Caco-2 (cell line): ENCODE results near the gene CREBL2. TPM values are rescaled to one million over a fixed set of nuclear protein-coding genes. Genes with fewer than 3 reads are reported as not detected.
A peak's percentile ranks its signal among the peaks of the same experiment; 100 is the strongest.
"Not testable (repeated sequence)": the region's sequence is repeated elsewhere in the genome, so short reads cannot be mapped to it uniquely, and the experiment has no call there.

Experiments
- BruUV-seq: library from RNA; stranded (reverse); fragments of 400-500 nt; replicated peaks from 2 replicates; lab custom pipeline; 2021; lab: Mats Ljungman, UMichigan
- CTCF ChIA-PET: fragments of 300-600 bp; sonication (Branson Sonifier 250); formaldehyde crosslinking; loops from one replicate; lab custom pipeline; 2022; ENCODE audit warnings: antibody characterized with exemption; lab: Charles Lee
- POLR2A ChIA-PET: fragments of 300-600 bp; sonication (Branson Sonifier 250); formaldehyde crosslinking; loops from one replicate; lab custom pipeline; 2022; ENCODE audit warnings: antibody characterized with exemption; lab: Charles Lee
- DNase-seq, 2 experiments: peaks; one replicate each; pipeline versions ENCODE4 v3.0.0 to v3.0.0-alpha.2; 2020 to 2022
- H3K27me3 ChIP-seq: replicated peaks from 2 replicates; pipeline ENCODE4 v1.6.0; 2011; ENCODE audit warnings: low read length; ENCODE audit not compliant: control insufficient read depth, insufficient read depth
- H3K36me3 ChIP-seq: 2 replicates; pipeline ENCODE4 v1.5.1; 2011; ENCODE audit warnings: low read length; ENCODE audit not compliant: control insufficient read depth, insufficient read depth
- H3K4me1 ChIP-seq: fragments of 250-450 bp; sonication (Bioruptor Pico); 2 replicates; pipeline ENCODE4 v1.5.1; 2020; ENCODE audit warnings: mild to moderate bottlenecking
- H3K4me3 ChIP-seq: 2 replicates; pipeline ENCODE4 v1.5.1; 2011; ENCODE audit warnings: low read depth, mild to moderate bottlenecking, control low read depth, low read length
- H3K9me3 ChIP-seq: fragments of 250-450 bp; sonication (Bioruptor Pico); 2 replicates; pipeline ENCODE4 v1.5.1; 2020; ENCODE audit warnings: mild to moderate bottlenecking, moderate library complexity
- H3K27ac Mint-ChIP-seq: one replicate; pipeline ENCODE4 v1.8.0; 2022; ENCODE audit warnings: mixed read lengths; ENCODE audit not compliant: unreplicated experiment
- H3K27me3 Mint-ChIP-seq: one replicate; pipeline ENCODE4 v1.8.0; 2022; ENCODE audit warnings: mixed read lengths; ENCODE audit not compliant: insufficient read depth, unreplicated experiment
- H3K36me3 Mint-ChIP-seq: one replicate; pipeline ENCODE4 v1.8.0; 2022; ENCODE audit warnings: mild to moderate bottlenecking, mixed read lengths; ENCODE audit not compliant: insufficient read depth, unreplicated experiment
- H3K4me1 Mint-ChIP-seq: one replicate; pipeline ENCODE4 v1.8.0; 2022; ENCODE audit warnings: low read depth, mixed read lengths; ENCODE audit not compliant: unreplicated experiment
- H3K4me3 Mint-ChIP-seq: one replicate; pipeline ENCODE4 v1.8.0; 2022; ENCODE audit warnings: mild to moderate bottlenecking, moderate library complexity, mixed read lengths; ENCODE audit not compliant: unreplicated experiment
- H3K9me3 Mint-ChIP-seq: one replicate; pipeline ENCODE4 v1.8.0; 2022; ENCODE audit warnings: mixed read lengths; ENCODE audit not compliant: unreplicated experiment
- CTCF ChIP-seq, 2 experiments: fragments of 200-600 bp in 1 of 2; IDR thresholded peaks; 1 replicate in 1 of 2; 2 replicates in 1 of 2; pipeline versions ENCODE4 v1.5.1 to v1.8.0; 2011 to 2022; ENCODE audit warnings: antibody characterized with exemption in 1 of 2, control low read depth in 1 of 2, inconsistent platforms in 1 of 2, low read depth in 1 of 2, low read length in 1 of 2, mild to moderate bottlenecking in 1 of 2, moderate library complexity in 1 of 2; ENCODE audit not compliant: insufficient read depth in 1 of 2, severe bottlenecking in 1 of 2, unreplicated experiment in 1 of 2
- intact Hi-C: fragments of 100-400 bp; cut with micrococcal nuclease; formaldehyde crosslinking; loops from one replicate; pipeline ENCODE4 v1.10.0; 2022; ENCODE audit not compliant: unreplicated experiment
- total RNA-seq: library from RNA; stranded (reverse); gene quantifications from 2 replicates; pipeline ENCODE4 v1.2.3, GENCODE V29; 2022

The CREBL2 gene
- total RNA-seq, 1 experiment from 2014 or later: 26.3 TPM

- Mint-ChIP-seq H3K4me1 (peaks cover 23% of the 10 kb centered on the region), H3K4me3 (no peak overlapping the region), H3K27ac (no peak overlapping the region), H3K9me3 (peaks cover 24% of the 10 kb centered on the region), H3K36me3 (no peaks in the 10 kb centered on the region), H3K27me3 (no peaks in the 10 kb centered on the region)
- no peak for TF ChIP-seq CTCF (IDR thresholded peaks at IDR 0.05; ENCODE audit: insufficient read depth in 1 of 2, low read depth in 1 of 2, low read length in 1 of 2, severe bottlenecking in 1 of 2, unreplicated experiment in 1 of 2)
- intact Hi-C loops: no loop called here
- ChIA-PET POLR2A (no interaction called here), CTCF (no interaction called here)
- H3K27me3 ChIP-seq: no peaks in the 10 kb centered on the region
- no TSS peak for BruUV-seq
- 0 out of 2 replicates have a peak, but pooled peaks cover 2% of the 10 kb centered on the region for H3K9me3 ChIP-seq
- H3K4me1 ChIP-seq: peaks cover 33% of the 10 kb centered on the region
- H3K4me3 ChIP-seq: no peak overlapping the region
- no peaks in the 10 kb centered on the region for H3K36me3 ChIP-seq
- no peak for DNase-seq
Measured at GRCh38 chr12:12590961-12591360, 20.7 kb upstream of the CREBL2 start.

GRCh38 chr12:12592930-12593329 is 18.7 kb upstream of the CREBL2 start:
- Histone ChIP-seq H3K4me1 (peaks cover 17% of the 10 kb centered on the region), H3K9me3 (peaks cover 2% of the 10 kb centered on the region; the same call in 1 of the 2 replicates), H3K36me3 (no peaks in the 10 kb centered on the region), H3K4me3 (no peak overlapping the region), H3K27me3 (no peaks in the 10 kb centered on the region)
- no TSS peak for BruUV-seq
- Mint-ChIP-seq H3K27me3 (no peaks in the 10 kb centered on the region), H3K27ac (peak overlapping the region; percentile 19), H3K36me3 (no peaks in the 10 kb centered on the region), H3K4me3 (peak overlapping the region; percentile 0), H3K9me3 (peaks cover 29% of the 10 kb centered on the region), H3K4me1 (peaks cover 11% of the 10 kb centered on the region)
- POLR2A ChIA-PET: no interaction called here
- TF ChIP-seq CTCF (IDR thresholded peaks at IDR 0.05; ENCODE audit: insufficient read depth in 1 of 2, low read depth in 1 of 2, low read length in 1 of 2, severe bottlenecking in 1 of 2, unreplicated experiment in 1 of 2): no peak
- peak; percentile 44 for DNase-seq
- intact Hi-C loops: no loop called here
- CTCF ChIA-PET: interaction anchor here (0.8 kb wide), 1 partner anchor 18 kb away, joined by 3 read pairs; no protein-coding TSS in a partner anchor

GRCh38 chr12:12595929-12596328 is 15.7 kb upstream of the CREBL2 start:
- peaks cover 28% of the 10 kb centered on the region for H3K4me1 ChIP-seq
- DNase-seq, H3K36me3 ChIP-seq, H3K36me3 Mint-ChIP-seq, H3K4me3 ChIP-seq, H3K27me3 ChIP-seq, BruUV-seq, H3K4me3 Mint-ChIP-seq, POLR2A ChIA-PET, H3K27ac Mint-ChIP-seq, intact Hi-C loops, H3K9me3 ChIP-seq, H3K27me3 Mint-ChIP-seq: not testable (repeated sequence)
- Mint-ChIP-seq H3K4me1 (peaks cover 22% of the 10 kb centered on the region), H3K9me3 (peaks cover 11% of the 10 kb centered on the region)
- CTCF ChIA-PET: interaction anchor here (0.6 kb wide), 1 partner anchor 411 kb away, joined by 4 read pairs; no protein-coding TSS in a partner anchor

GRCh38 chr12:12596598-12596997 is 15.1 kb upstream of the CREBL2 start:
- DNase-seq, H3K4me3 Mint-ChIP-seq, H3K27me3 Mint-ChIP-seq, H3K27me3 ChIP-seq, H3K27ac Mint-ChIP-seq, H3K4me3 ChIP-seq, CTCF ChIA-PET, intact Hi-C loops, H3K36me3 ChIP-seq, H3K9me3 ChIP-seq, H3K36me3 Mint-ChIP-seq, POLR2A ChIA-PET, BruUV-seq: not testable (repeated sequence)
- Mint-ChIP-seq H3K4me1 (peaks cover 22% of the 10 kb centered on the region), H3K9me3 (peaks cover 11% of the 10 kb centered on the region)
- peaks cover 28% of the 10 kb centered on the region for H3K4me1 ChIP-seq
